NCI-H446 treated with DMSO at 0.1 percent for 48 hours (cell line): ENCODE data around the gene FAM236A.
"Not testable (repeated sequence)": the region's sequence is repeated elsewhere in the genome, so short reads cannot be mapped to it uniquely, and the experiment has no call there.

Experiments
- DNase-seq: peaks from one replicate; lab custom pipeline; 2025; lab: John Stamatoyannopoulos, UW

FAM236A gene

GRCh38 chrX:72937906-72938305 lies at the start of gene FAM236A:
Gene FAM236A, plus strand, starts transcription at chrX:72938206. Its CDS starts 57 bp downstream, at chrX:72938263.
- DNase-seq = not testable (repeated sequence)

GRCh38 chrX:72889740-72890139 lies 48.3 kb upstream of the FAM236A start:
- DNase-seq = not testable (repeated sequence)

- DNase-seq = not testable (repeated sequence)
Observed at GRCh38 chrX:72912315-72912714, 25.7 kb upstream of the FAM236A start, which contains the start of gene FAM236C. Gene FAM236C, plus strand, starts transcription at chrX:72912615. Its CDS starts 100 bp downstream, at chrX:72912715.

- not testable (repeated sequence) for DNase-seq
Observed at GRCh38 chrX:72916096-72916495, 21.9 kb upstream of the FAM236A start.

- DNase-seq = not testable (repeated sequence)
Observed at GRCh38 chrX:72932283-72932682, 5.7 kb upstream of the FAM236A start.

- DNase-seq = not testable (repeated sequence)
Observed at GRCh38 chrX:72936455-72936854, 1.6 kb upstream of the FAM236A start.

GRCh38 chrX:72936882-72937455 lies 1.0 kb upstream of the FAM236A start:
- not testable (repeated sequence) for DNase-seq

GRCh38 chrX:72942272-72942671 lies 4.3 kb downstream of the FAM236A start:
- DNase-seq = not testable (repeated sequence)

- DNase-seq = not testable (repeated sequence)
Observed at GRCh38 chrX:72943035-72943818, 5.2 kb downstream of the FAM236A start.

- not testable (repeated sequence) for DNase-seq
Observed at GRCh38 chrX:72943819-72944169, 5.8 kb downstream of the FAM236A start, which contains the start of gene DMRTC1. Gene DMRTC1, minus strand, starts transcription at chrX:72943837. Its CDS starts 68,143 bp downstream, at chrX:72875694.

GRCh38 chrX:72959971-72960370 lies 22.0 kb downstream of the FAM236A start:
- not testable (repeated sequence) for DNase-seq

GRCh38 chrX:72971859-72972258 lies 33.9 kb downstream of the FAM236A start:
- not testable (repeated sequence) for DNase-seq

GRCh38 chrX:72974885-72975284 lies 36.9 kb downstream of the FAM236A start:
- DNase-seq = not testable (repeated sequence)

- not testable (repeated sequence) for DNase-seq
Observed at GRCh38 chrX:72980894-72981469, 43.0 kb downstream of the FAM236A start.
